Activated CD4-positive, alpha-beta T cell treated with anti-CD3 and anti-CD28 coated beads, Interleukin-2, amount 50 U/mL, for 24 hours (primary cell): ENCODE results near the gene OR5H15.
"Not testable (repeated sequence)": the region's sequence is repeated elsewhere in the genome, so short reads cannot be mapped to it uniquely, and the experiment has no call there.

ENCODE experiments used
- DNase-seq, 2 donors: peaks; one replicate each; pipeline ENCODE4 v3.0.0-alpha.2; 2020; ENCODE audit warnings: low read depth in 1 of 2, low spot score in 1 of 2

OR5H15 gene

GRCh38 chr3:98166396-98166795 lies at the start of gene OR5H15:
TSS of gene OR5H15 (plus strand) at chr3:98166696. CDS start at chr3:98168700, 2,004 bp downstream.
- DNase-seq = no peak

GRCh38 chr3:98130421-98130820 lies 36.1 kb upstream of the OR5H15 start, which contains the start of gene OR5H1:
TSS of gene OR5H1 (plus strand) at chr3:98130721. CDS start at chr3:98132698, 1,977 bp downstream.
- DNase-seq = no peak

- no peak for DNase-seq
Observed at GRCh38 chr3:98136631-98137030, 29.9 kb upstream of the OR5H15 start.

GRCh38 chr3:98137826-98138557 lies 28.5 kb upstream of the OR5H15 start:
- DNase-seq = not testable (repeated sequence)

DNA sequence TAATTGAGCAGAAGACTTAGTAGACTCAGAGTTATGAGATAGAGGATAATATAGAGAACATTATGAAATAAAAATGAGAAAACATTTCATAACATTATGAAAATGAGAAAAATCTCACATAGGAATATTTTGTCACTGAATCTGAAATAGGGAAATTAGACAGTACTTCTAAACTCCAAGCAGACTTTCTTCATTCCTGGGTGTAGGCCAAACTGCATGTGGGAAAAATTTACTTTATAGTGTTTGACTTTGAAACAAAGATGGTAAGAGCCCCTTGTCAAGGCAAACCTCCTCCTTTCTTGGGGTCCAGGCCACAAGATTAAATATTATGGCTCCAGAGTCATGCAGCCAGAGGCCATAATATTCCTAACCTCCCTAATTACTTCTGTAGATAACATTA lies 26.0 kb upstream of the OR5H15 start:
- DNase-seq = no peak

- DNase-seq = no peak
Observed at GRCh38 chr3:98147179-98147578, 19.3 kb upstream of the OR5H15 start, which contains the start of gene OR5H14. TSS of gene OR5H14 (plus strand) at chr3:98147479. CDS start at chr3:98149386, 1,907 bp downstream.

- no peak for DNase-seq
Observed at GRCh38 chr3:98148751-98149150, 17.7 kb upstream of the OR5H15 start.

DNA sequence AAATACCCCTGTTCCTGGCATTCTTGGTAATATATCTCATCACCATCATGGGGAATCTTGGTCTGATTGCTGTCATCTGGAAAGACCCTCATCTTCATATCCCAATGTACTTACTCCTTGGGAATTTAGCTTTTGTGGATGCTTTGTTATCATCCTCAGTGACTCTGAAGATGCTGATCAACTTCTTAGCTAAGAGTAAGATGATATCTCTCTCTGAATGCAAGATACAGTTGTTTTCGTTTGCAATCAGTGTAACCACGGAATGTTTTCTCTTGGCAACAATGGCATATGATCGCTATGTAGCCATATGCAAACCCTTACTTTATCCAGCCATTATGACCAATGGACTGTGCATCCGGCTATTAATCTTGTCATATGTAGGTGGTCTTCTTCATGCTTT lies 17.0 kb upstream of the OR5H15 start:
- DNase-seq = not testable (repeated sequence)

DNA sequence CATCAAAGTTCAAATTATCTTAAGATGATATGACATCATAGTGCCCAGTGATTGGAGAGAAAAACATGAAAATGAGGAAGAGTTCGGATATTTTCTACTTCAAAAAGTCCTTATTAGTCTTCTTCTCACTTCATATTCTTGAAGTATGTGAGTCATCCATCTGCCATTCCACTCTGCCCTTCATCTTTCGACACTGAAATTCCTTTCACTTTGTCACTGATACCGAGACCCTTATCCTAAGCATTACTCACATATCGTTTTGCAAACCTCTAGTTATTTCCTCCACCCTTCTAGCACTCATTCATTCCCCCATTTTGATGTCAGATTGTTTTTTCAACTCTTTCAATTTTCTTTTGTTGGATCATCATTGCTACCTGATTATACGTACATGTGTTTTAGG lies 15.3 kb upstream of the OR5H15 start:
- DNase-seq = no peak

DNA sequence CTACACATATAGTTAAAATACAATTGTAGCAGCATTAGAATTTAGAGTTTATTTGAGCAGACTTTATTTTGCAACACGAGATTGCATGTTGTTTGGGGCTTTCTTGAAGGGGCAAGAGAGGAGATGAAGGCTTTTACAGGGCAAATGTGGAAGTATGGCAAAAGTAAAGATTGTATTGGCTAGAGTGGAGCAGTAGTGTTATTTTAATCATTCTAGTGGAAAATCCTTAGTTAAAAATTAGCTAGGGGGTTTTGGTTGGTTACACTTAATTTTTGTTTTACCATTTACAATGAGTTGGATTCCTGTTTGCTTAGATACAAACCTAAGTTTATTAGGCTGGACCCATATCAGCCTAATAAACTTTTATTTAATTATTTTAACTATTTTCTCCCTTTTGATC lies 4.6 kb downstream of the OR5H15 start:
- no peak for DNase-seq

GRCh38 chr3:98172621-98173020 lies 6.1 kb downstream of the OR5H15 start:
- no peak for DNase-seq

GRCh38 chr3:98180319-98180890 lies 13.9 kb downstream of the OR5H15 start:
- DNase-seq = no peak

GRCh38 chr3:98182196-98182595 lies 15.7 kb downstream of the OR5H15 start:
- no peak for DNase-seq

- no peak for DNase-seq
Observed at GRCh38 chr3:98185180-98185579, 18.7 kb downstream of the OR5H15 start.

DNA sequence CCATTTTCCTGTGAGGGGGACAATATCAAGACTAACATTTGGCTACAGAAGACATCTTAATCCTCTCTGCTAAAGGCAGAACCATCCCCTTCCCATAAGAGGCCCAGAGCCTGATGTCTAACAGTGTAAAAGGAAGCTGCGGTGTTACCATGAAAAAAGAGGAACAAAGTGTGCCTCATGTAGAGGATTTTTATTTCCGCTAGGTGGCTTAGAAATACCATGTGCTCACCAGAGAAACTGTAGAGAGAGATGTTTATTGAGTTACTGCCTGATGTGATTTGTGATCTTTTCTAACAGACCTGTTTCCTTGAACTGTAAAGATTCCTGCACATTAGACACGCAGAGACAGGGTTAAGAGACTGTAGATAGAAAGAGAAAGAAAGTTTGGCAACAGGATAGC lies 22.0 kb downstream of the OR5H15 start:
- DNase-seq = no peak

GRCh38 chr3:98190911-98191310 lies 24.4 kb downstream of the OR5H15 start:
- DNase-seq = not testable (repeated sequence)

DNA sequence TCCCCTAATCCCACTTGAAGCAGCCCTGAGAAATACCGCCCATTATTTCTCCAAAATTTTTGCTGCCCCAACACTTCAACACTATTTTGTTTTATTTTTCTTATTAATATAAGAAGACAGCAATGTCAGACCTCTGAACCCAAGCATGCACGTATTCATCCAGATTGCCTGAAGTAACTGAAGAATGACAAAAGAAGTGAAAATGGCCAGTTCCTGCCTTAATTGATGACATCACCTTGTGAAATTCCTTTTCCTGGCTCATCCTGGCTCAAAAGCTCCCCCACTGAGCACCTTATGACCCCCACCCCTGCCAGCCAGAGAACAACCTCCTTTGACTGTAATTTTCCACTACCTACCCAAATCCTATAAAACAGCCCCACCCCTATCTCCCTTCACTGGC lies 29.8 kb downstream of the OR5H15 start:
- not testable (repeated sequence) for DNase-seq

DNA sequence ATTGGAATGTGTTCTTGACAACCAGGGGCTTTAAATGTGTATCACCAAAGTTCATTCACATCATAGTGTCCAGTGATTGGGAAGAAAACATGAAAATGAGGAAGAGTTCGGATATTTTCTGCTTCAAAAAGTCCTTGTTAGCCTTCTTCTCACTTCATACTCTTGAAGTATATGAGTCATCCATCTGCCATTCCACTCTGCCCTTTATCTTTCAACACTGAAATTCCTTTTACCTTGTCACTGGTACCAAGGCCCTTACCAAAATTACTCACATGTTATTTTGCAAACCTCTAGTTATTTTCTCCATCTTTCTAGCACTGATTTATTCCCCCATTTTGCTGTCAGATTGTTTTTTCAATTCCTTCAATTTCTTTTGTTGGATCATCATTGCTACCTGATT lies 32.5 kb downstream of the OR5H15 start:
- DNase-seq = no peak

DNA sequence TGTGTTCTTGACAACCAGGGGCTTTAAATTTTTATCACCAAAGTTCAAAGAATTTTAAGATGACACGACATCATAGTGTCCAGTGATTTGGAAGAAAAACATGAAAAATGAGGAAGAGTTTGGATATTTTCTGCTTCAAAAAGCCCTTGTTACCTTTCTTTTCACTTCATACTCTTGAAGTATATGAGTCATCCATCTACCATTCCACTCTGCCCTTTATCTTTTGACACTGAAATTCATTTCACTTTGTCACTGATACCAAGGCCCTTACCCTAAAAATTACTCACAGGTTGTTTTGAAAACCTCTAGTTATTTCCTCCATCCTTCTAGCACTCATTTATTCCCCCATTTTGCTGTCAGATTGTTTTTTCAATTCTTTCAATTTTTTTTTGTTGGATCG lies 42.7 kb downstream of the OR5H15 start:
- DNase-seq = no peak

GRCh38 chr3:98213276-98213675 lies 46.8 kb downstream of the OR5H15 start:
- DNase-seq = no peak

- no peak for DNase-seq
Observed at GRCh38 chr3:98215051-98215450, 48.6 kb downstream of the OR5H15 start.
